Measurements from ENCODE around the gene KCTD17.

KCTD17 gene

DNA sequence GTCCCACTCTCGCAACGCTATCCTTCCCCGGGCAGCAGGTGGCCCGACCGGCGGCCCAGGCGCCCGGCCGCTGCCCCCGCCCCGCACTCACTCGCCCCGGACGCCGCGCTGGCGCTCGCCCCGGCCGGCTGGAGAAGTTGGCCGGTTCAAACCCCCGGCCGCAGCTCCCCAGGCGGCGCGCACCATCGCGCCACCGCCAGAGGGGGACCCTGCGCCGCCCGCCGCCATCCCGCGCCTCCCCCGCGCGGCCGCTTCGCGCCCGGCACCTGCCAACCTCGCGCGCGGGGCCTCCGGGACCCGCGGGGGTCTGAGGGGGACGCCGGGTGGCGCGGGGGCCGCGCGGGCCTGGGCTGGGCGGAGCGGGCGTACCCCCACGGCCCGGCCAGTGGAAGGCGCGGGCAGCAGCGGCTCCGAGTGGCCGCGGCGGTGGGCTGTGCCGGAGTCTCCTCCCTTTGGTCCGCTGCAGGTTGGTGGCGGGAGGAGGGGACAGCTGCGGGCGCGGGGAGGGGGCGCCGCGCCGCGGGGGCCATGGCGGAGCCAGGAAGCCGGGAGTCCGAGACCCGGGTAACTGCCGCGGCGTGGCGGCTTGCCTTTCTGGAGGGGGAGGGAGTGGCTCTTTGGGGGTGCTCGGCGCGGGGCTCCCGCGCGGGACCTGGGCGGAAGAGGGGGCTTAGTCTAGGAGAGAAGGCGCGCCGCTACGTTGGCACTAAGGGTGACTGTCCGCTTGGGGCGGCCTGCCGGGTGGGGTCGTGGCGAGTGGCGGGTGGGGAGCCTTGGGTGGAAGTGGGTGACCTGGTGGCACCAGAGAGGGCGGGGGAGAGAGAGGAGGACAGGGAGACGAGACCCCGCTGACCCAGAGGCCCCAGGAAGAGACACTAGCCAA, 32.0 kb upstream of the KCTD17 start, which contains the start of the genes MPST and TST:
Gene MPST, plus strand, starts transcription at position 434 of the 883 bp plus-strand sequence. Its CDS starts 95 bp downstream, at position 529.
Gene TST, minus strand, starts transcription at position 139 of the 883 bp plus-strand sequence. CDS start 715 bp downstream, outside the sequence.
- in situ Hi-C loops (cut with HindIII; ENCODE audit: low sequenced_read_pairs) = no loop called here

DNA sequence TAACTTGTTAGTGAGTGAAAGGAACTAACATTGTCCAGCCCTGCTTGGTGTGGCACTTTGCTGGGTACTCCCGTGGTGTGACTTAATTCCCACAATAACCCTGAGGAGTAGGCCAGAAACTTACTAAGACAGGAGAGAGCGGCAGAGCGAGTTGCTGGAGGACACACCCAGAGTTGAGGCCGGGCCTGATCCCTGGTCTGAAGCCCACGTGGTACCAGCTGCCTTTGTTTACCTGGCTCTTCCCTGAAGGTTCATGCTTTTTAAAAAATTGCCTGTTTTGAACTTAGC, 31.4 kb upstream of the KCTD17 start:
- in situ Hi-C loops (cut with HindIII; ENCODE audit: low sequenced_read_pairs) = no loop called here

DNA sequence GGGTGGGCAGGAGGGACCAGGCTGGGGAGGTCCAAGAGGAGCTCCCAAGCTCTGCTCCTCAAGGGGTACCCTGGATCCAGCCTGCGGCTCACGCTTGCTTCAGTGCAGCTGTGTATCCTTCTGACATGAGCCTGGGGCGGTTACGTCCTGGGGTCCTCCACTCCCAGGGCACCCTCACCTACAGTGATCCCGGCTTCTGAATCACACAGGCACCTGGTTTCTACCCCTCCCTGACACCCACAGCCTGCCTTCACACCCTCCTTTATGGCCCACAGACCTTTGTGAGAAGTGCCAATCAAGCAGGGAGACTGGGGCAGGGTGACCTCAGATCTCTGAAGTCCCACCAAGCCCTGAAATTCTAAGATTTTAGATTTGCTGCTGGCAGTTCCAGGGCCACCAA, 30.5 kb upstream of the KCTD17 start:
- in situ Hi-C loops (cut with HindIII; ENCODE audit: low sequenced_read_pairs) = no loop called here

DNA sequence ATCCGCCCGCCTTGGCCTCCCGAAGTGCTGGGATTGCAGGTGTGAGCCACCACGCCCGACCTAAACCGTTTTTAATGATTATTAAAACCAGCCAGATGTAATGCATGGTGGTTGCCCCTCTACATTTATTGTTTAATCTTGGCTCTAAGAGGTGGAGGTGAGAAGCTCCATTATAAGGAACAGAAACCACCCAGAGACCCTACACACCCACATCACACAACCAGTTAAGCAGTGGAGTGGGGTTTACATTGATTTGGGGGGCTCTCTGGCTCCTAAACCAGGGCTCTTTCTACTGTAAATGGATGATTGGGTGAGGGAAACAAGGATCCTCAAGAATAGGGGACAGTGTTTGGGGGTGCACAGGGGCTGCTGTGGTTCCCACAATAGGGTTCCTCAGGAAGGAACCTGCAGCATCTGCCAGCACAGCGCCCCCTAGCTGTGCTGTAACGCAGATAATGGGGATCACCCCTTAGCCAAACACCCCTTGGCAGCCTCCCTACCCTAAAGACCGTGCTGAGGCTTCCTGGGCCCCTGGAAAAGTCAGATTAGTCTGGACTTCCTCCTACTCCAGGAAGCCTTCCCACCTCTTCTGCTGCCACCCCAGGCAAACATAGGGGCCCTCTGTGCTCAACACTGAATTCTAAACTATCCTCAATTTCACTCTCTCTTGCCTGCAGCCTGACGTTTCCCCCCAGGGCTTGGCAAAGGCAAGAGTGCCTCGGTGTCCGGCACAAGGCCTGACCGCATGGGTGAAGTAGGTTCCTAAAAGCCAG, 29.6 kb upstream of the KCTD17 start:
- in situ Hi-C loops (cut with HindIII; ENCODE audit: low sequenced_read_pairs) = no loop called here

- in situ Hi-C loops (cut with HindIII; ENCODE audit: low sequenced_read_pairs) = no loop called here
Measured at GRCh38 chr22:37022483-37023337, 28.8 kb upstream of the KCTD17 start.

GRCh38 chr22:37023743-37024338, 27.7 kb upstream of the KCTD17 start:
- in situ Hi-C loops (cut with HindIII; ENCODE audit: low sequenced_read_pairs) = no loop called here

- in situ Hi-C loops (cut with HindIII; ENCODE audit: low sequenced_read_pairs) = no loop called here
Measured at GRCh38 chr22:37024339-37025157, 27.0 kb upstream of the KCTD17 start.

GRCh38 chr22:37025500-37026070, 26.0 kb upstream of the KCTD17 start:
- in situ Hi-C loops (cut with HindIII; ENCODE audit: low sequenced_read_pairs) = no loop called here

DNA sequence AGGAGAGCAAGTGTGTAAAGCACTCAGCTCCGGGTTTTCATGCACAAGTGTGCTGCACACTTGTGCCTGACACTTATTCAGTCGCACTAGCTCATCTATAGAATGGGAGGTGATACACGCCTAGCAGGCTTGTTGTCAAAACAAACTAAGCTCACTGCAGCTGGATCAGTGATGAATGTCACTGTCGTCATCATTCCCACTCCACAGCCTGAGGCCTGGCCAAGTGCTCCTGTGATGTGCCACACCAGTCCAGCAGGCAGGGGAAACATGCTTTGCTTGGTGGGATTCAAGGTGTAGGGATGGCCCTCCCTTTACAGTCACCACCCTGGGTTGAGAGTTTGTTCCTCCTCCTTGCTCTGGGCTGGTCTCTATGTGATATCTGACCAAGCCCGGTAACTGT, 25.2 kb upstream of the KCTD17 start:
- in situ Hi-C loops (cut with HindIII; ENCODE audit: low sequenced_read_pairs) = no loop called here

DNA sequence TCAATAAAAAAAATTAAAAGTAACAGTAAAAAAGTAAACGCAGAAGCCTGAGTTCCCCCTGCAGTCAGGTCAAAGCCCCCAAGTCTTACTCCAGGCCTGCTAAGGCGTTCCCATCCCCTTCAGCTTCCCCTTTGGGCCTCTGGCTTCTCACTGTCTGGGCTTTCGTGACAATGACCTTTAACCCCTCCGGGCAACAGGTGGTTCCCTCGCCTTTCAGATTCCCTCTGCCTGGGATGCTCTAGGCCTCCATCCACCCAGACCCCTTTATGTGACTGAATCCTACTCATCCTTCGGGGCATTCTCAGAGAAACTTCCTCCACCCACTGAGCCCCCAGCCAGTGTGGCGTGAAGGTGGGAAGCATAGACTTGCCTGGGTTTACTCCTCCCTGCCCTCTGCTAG, 24.0 kb upstream of the KCTD17 start:
- in situ Hi-C loops (cut with HindIII; ENCODE audit: low sequenced_read_pairs) = no loop called here

GRCh38 chr22:37028692-37029674, 22.6 kb upstream of the KCTD17 start:
- in situ Hi-C loops (cut with HindIII; ENCODE audit: low sequenced_read_pairs) = no loop called here

DNA sequence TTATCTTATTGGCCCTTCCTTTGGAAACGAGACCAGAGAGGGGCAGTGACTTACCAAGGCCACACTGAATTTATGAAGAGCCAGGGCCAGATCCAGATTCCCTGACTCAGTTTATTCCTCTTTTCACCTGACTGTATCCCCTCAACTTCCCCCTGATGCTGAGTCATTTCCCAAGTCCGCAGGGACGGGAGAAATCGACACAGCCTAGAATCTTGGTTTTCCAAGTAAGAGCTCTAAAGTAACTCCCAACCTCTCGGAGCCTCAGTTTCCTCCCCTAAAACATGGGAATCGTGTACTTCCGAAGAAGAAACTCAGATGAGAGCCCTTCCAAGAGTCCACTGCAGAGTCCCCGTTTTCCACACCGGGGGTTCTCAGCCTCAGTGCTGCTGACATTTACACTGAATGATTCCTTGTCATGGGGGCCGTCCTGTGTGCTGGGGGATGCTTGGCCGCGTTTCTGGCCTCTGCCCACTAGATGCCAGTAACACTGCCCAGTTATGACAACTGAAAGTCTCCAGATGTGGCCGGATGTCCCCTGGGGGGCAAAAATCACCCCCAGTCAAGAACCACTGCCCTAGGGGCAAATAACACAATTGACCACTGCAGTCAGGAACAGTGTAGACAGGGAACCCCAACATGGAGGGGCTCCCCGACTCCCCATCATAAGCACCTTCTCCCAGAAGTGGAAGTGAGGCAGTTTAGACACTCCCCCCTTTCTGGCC, 20.8 kb upstream of the KCTD17 start:
- in situ Hi-C loops (cut with HindIII; ENCODE audit: low sequenced_read_pairs) = no loop called here

DNA sequence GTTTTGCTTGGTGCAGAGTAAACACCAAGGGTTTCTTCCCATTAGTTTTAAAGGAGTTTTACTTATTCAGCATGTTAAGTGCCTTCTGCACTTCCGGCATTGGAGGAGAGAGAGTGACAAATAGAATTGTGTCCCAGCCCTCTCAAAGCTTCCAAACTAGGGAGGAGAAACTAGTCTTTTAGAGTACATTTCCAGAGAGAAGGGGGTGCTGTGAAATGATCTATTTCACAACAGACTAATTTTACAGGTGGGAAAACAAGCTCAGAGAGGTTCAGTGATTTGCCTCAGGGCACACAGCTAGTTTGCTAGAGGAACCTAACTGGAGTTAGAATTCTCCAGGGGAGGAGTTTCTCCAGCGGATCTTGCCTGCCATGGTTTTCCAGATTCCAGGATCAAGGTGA, 19.4 kb upstream of the KCTD17 start:
- in situ Hi-C loops (cut with HindIII; ENCODE audit: low sequenced_read_pairs) = no loop called here

DNA sequence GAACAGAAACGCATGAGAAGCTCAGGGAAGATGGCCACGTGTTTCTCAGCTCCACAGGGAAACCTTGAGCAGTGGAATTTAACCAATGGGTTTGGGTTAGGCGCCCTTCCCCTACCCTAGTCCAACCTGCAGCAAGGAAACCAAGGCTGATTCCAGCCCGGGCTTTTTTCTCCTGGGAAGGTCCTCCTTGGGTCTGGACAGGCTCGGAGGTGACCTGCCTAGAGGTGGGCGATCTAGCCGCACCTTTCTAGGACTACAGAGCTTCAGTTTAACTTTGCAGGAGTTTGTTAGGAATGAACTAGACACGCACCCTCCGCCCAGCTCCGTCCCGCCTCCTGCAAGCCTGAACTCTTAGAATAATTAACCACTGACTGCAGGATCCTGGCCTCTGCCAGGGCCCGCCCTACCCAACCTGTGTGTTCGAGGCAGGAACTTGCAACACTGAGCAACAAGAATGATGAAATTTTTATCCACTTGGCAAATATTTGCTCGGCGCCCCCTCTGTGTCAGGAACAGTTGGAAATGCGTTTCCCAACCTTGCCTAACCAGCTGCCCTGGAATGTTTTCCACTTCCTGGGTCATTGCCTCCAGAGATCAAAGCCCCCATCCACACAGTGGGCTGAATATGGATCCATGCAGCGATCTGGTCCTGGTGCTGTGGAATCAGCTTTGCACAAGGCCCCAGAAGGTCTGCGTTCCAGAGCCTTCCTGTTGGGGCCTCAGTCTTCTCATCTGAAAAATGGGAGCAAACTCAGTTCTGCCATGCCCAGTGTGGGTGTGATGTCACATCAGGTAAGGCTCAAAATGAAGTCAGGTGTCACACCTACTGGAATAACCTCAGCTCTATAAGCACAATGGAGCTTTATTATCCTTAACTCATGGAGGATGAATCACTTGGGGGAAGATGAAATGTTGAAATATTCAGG, 18.7 kb upstream of the KCTD17 start:
- in situ Hi-C loops (cut with HindIII; ENCODE audit: low sequenced_read_pairs) = no loop called here

DNA sequence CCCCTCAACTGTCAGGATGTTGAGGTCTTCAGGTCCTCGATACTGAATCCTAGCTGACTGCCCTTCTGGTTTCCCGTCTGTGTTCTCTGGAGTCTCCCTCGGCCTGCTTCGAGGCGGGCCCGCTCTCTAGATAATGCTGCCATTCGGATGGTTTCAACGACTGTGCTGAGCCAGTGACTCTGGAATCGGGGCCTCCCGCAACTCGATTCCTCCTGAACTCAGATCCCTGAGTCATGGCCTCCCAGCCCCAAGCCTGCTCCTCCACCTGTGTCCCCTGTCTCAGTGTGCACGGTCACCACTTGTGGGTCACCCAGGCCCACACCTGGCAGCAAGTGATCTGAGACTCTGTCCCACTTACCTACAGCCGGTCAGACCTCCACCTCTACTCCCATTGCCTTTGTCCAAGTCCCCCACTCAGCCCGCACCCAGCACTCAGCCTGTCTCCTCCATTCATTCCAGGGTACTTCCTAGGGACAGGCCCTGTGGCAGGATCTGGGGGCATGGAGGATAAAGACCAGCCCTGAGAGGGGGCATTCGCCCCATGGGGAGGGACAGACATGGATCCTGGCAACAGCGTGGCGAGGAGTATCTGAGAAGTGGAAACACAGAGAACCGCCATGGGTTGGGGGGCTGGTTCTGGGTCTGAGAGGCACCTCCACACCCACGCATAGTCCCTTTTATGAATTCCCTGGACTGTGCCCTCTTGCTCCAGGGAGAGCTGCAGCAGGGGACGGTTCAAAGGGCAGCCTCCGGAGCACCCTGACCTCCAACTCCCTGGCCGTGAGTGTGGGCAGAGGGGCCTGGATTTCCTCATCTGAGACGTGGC, 17.7 kb upstream of the KCTD17 start:
- in situ Hi-C loops (cut with HindIII; ENCODE audit: low sequenced_read_pairs) = no loop called here

Data from endothelial cell of hepatic sinusoid (primary cell).